GM12872 (cell line): ENCODE measurements around the gene CCDC180.

Experiments
- CTCF ChIP-seq: IDR thresholded peaks from 3 replicates; pipeline ENCODE4 v1.5.1; 2011; ENCODE audit warnings: low read depth, mild to moderate bottlenecking, low read length, moderate library complexity; ENCODE audit not compliant: insufficient read depth

The CCDC180 gene

GRCh38 chr9:97312556-97312955, 5.1 kb downstream of the CCDC180 start:
- TF ChIP-seq CTCF: no peak

GRCh38 chr9:97313243-97313642, 5.8 kb downstream of the CCDC180 start:
- no peak for TF ChIP-seq CTCF

GRCh38 chr9:97313746-97314145, 6.3 kb downstream of the CCDC180 start:
- no peak for TF ChIP-seq CTCF

GRCh38 chr9:97314503-97314902, 7.0 kb downstream of the CCDC180 start:
- TF ChIP-seq CTCF: no peak

- no peak for TF ChIP-seq CTCF
Measured at GRCh38 chr9:97315550-97315949, 8.1 kb downstream of the CCDC180 start.

GRCh38 chr9:97316904-97317303, 9.4 kb downstream of the CCDC180 start:
- no peak for TF ChIP-seq CTCF

GRCh38 chr9:97318433-97318832, 11.0 kb downstream of the CCDC180 start:
- TF ChIP-seq CTCF: no peak

GRCh38 chr9:97319395-97319794, 11.9 kb downstream of the CCDC180 start:
- TF ChIP-seq CTCF: no peak
